Endothelial cell (in vitro differentiated cells): ENCODE data around the gene YIF1B. TPM values are rescaled to one million over a fixed set of nuclear protein-coding genes. Genes with fewer than 3 reads are reported as not detected.

Source experiments
- DNase-seq: peaks from one replicate; pipeline ENCODE4 v3.0.0; 2021; ENCODE audit warnings: low spot score
- H3K27ac Mint-ChIP-seq: one replicate; pipeline ENCODE4 v1.8.0; 2021; ENCODE audit warnings: mixed read lengths, inconsistent platforms; ENCODE audit not compliant: unreplicated experiment
- H3K27me3 Mint-ChIP-seq: one replicate; pipeline ENCODE4 v1.8.0; 2021; ENCODE audit warnings: mild to moderate bottlenecking, moderate library complexity, mixed read lengths, inconsistent platforms; ENCODE audit not compliant: unreplicated experiment
- H3K36me3 Mint-ChIP-seq: one replicate; pipeline ENCODE4 v1.8.0; 2021; ENCODE audit warnings: mild to moderate bottlenecking, low read depth, mixed read lengths, inconsistent platforms; ENCODE audit not compliant: unreplicated experiment
- H3K4me1 Mint-ChIP-seq: one replicate; pipeline ENCODE4 v1.8.0; 2021; ENCODE audit warnings: mild to moderate bottlenecking, mixed read lengths, inconsistent platforms; ENCODE audit not compliant: unreplicated experiment
- H3K4me3 Mint-ChIP-seq: one replicate; pipeline ENCODE4 v1.8.0; 2021; ENCODE audit warnings: mild to moderate bottlenecking, mixed read lengths, inconsistent platforms; ENCODE audit not compliant: unreplicated experiment
- H3K9me3 Mint-ChIP-seq: one replicate; pipeline ENCODE4 v1.8.0; 2021; ENCODE audit warnings: mixed read lengths, inconsistent platforms; ENCODE audit not compliant: unreplicated experiment
- total RNA-seq: library from RNA; stranded (reverse); fragmentation: NEBNext Ultra II Directional; extraction: Animal tissue kit (Norgen Biotek cat#: 25700); gene quantifications from one replicate; pipeline ENCODE4 v1.2.1, GENCODE V29; 2021; ENCODE audit not compliant: unreplicated experiment
- TF ChIP-seq, protein P1 (sequence below): fragments of 200-600 bp; sonication (generic); IDR thresholded peaks from one replicate; pipeline ENCODE4 v1.5.0; 2021; ENCODE audit warnings: antibody characterized with exemption; ENCODE audit not compliant: unreplicated experiment

Gene YIF1B
- total RNA-seq, 1 donor from 2014 or later = 55.2 TPM

DNA sequence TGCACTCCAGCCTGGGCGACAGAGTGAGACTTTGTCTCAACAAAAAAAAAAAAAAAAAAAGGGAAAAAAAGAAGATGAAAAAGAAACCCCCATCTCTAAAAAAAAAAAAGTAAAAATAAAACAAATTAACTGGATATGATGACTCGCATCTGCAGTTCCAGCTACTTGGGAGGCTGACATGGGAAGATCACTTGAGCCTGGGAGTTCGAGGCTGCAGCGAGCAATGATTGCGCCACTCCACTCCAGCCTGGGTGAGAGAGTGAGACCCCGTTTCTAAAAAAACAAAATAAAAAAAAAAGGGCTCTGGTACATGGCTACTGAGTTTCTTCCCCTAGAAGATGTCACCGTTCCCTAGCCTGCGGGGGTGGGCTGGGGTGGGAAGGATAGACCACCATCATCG lies 17.5 kb upstream of the YIF1B start:
- Mint-ChIP-seq H3K36me3 (peaks cover 6% of the 10 kb centered on the region), H3K4me3 (no peak overlapping the region), H3K27ac (no peak overlapping the region), H3K4me1 (peaks cover 7% of the 10 kb centered on the region), H3K27me3 (no peaks in the 10 kb centered on the region), H3K9me3 (no peaks in the 10 kb centered on the region)
- no peak for DNase-seq
- TF ChIP-seq, protein P1, sequence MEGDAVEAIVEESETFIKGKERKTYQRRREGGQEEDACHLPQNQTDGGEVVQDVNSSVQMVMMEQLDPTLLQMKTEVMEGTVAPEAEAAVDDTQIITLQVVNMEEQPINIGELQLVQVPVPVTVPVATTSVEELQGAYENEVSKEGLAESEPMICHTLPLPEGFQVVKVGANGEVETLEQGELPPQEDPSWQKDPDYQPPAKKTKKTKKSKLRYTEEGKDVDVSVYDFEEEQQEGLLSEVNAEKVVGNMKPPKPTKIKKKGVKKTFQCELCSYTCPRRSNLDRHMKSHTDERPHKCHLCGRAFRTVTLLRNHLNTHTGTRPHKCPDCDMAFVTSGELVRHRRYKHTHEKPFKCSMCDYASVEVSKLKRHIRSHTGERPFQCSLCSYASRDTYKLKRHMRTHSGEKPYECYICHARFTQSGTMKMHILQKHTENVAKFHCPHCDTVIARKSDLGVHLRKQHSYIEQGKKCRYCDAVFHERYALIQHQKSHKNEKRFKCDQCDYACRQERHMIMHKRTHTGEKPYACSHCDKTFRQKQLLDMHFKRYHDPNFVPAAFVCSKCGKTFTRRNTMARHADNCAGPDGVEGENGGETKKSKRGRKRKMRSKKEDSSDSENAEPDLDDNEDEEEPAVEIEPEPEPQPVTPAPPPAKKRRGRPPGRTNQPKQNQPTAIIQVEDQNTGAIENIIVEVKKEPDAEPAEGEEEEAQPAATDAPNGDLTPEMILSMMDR = no peak

DNA sequence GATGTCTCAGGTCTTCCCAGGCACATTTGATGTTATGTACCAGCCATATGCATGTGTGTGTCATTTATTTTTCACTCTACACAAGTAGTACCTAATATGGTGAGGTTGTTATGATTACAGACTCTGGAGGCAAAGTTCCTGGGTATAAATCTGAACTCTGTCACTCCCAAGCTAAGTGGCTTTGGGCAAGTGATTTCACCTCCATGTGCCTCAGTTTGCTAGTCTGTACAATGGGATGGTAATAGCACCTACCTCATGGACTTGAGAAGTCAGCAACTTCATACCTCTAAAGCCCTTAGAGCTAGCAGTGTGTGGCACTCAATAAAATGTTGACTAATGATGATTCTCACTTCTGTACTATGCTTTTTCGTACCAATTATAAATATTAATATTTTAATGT lies 16.0 kb upstream of the YIF1B start:
- Mint-ChIP-seq H3K27ac (no peak overlapping the region), H3K4me1 (peaks cover 2% of the 10 kb centered on the region), H3K4me3 (no peak overlapping the region), H3K27me3 (no peaks in the 10 kb centered on the region), H3K9me3 (no peaks in the 10 kb centered on the region), H3K36me3 (peaks cover 16% of the 10 kb centered on the region)
- no peak for DNase-seq
- TF ChIP-seq, protein P1 = no peak

DNA sequence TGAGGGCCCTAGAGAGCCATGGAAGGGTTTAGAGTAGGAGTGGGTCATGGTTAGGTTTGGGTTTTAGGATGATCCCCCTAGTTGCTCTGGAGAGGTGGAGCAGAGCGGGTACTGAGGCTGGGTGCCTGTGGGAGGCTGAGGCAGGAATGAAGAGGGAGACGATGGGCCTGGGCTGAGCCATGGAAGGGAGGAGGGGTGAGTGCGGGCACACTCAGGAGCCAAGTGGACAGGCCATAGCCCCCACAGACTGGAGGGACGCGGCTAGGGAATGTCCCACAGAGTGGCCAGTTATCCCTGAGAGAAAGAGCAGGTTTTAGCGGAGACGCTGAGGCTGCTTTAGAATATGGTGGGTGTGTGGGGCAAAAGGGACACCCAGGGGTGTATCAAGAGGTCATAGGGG lies 13.9 kb upstream of the YIF1B start:
- Mint-ChIP-seq H3K4me3 (peak overlapping the region; percentile 5), H3K27me3 (no peaks in the 10 kb centered on the region), H3K4me1 (no peaks in the 10 kb centered on the region), H3K36me3 (peaks cover 25% of the 10 kb centered on the region), H3K27ac (peak overlapping the region; percentile 42), H3K9me3 (no peaks in the 10 kb centered on the region)
- TF ChIP-seq, protein P1 = no peak
- DNase-seq = no peak

DNA sequence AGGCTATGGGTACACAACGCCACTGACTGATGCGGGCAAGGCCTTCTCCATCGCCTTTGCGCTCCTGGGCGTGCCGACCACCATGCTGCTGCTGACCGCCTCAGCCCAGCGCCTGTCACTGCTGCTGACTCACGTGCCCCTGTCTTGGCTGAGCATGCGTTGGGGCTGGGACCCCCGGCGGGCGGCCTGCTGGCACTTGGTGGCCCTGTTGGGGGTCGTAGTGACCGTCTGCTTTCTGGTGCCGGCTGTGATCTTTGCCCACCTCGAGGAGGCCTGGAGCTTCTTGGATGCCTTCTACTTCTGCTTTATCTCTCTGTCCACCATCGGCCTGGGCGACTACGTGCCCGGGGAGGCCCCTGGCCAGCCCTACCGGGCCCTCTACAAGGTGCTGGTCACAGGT lies 10.8 kb upstream of the YIF1B start:
- TF ChIP-seq, protein P1 = no peak
- no peak overlapping the region for H3K4me3 Mint-ChIP-seq
- peaks cover 28% of the 10 kb centered on the region for H3K36me3 Mint-ChIP-seq
- H3K27me3 Mint-ChIP-seq = peaks cover under 1% of the 10 kb centered on the region
- peaks cover 11% of the 10 kb centered on the region for H3K4me1 Mint-ChIP-seq
- DNase-seq = no peak
- H3K9me3 Mint-ChIP-seq = no peaks in the 10 kb centered on the region
- H3K27ac Mint-ChIP-seq = no peak overlapping the region

DNA sequence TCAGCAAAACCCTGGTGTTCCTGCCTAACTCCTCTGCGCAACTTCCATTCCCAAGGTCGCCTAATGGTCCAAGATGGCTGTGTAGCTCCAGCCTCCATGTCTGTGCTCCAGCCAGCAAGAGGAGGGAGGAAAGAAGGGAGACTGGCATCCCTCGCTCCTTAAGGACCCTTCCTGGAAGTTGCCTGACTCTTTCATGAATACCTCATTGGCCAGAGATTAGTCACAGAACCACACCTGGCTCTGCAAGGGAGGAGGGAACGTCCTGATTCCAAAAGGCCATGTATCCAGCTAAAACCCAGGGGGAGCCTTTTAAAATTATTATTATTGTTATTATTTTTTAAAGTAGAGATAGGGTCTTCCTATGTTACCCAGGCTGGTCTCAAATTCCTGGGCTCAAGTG lies 8.7 kb upstream of the YIF1B start:
- no peak overlapping the region for H3K27ac Mint-ChIP-seq

More for the DNA sequence above, 8.7 kb upstream of the YIF1B start:
- no peak for DNase-seq
- Mint-ChIP-seq H3K27me3 (peaks cover 9% of the 10 kb centered on the region), H3K9me3 (no peaks in the 10 kb centered on the region), H3K36me3 (peaks cover 25% of the 10 kb centered on the region), H3K4me1 (peaks cover 24% of the 10 kb centered on the region), H3K4me3 (no peak overlapping the region)
- TF ChIP-seq, protein P1 = no peak
